Esophagus muscularis mucosa (tissue), 4 donors: Measurements from ENCODE around the gene TMEM176A.

Experiments used
- CTCF ChIP-seq, 3 experiments: fragments of 200-600 bp in 2 of 3; fragments of 450-650 bp in 1 of 3; sonication (generic) in 2 of 3; IDR thresholded peaks; one replicate each; pipeline ENCODE4 v1.5.1; 2017 to 2019; ENCODE audit warnings: antibody characterized with exemption in 3 of 3, mild to moderate bottlenecking in 2 of 3, moderate library complexity in 1 of 3
- EP300 ChIP-seq: sonication (generic); formaldehyde crosslinking; IDR thresholded peaks from one replicate; pipeline ENCODE4 v1.6.1; 2017; ENCODE audit warnings: antibody characterized with exemption
- POLR2A ChIP-seq: fragments of 450-650 bp; IDR thresholded peaks from one replicate; pipeline ENCODE4 v1.6.1; 2017; ENCODE audit warnings: antibody characterized with exemption, moderate library complexity, mild to moderate bottlenecking, low read depth
- POLR2AphosphoS5 ChIP-seq, 2 donors: sonication (generic); formaldehyde crosslinking; IDR thresholded peaks; one replicate each; pipeline ENCODE4 v1.6.1; 2017; ENCODE audit warnings: antibody characterized with exemption in 2 of 2

GRCh38 chr7:150769768-150770167, 30.8 kb upstream of the TMEM176A start:
- no peak for TF ChIP-seq CTCF (IDR thresholded peaks at IDR 0.05)
- TF ChIP-seq POLR2A = no peak
- TF ChIP-seq POLR2AphosphoS5 (IDR thresholded peaks at IDR 0.05) = no peak
- TF ChIP-seq EP300 = no peak
